Prostate gland (tissue), 2 donors: ENCODE data around the gene PTCHD4.

Experiments
- CTCF ChIP-seq, 4 experiments: fragments of 200-600 bp in 2 of 4; fragments of 450-650 bp in 2 of 4; sonication (generic) in 2 of 4; IDR thresholded peaks; 1 replicate in 3 of 4; 2 replicates in 1 of 4; pipeline ENCODE4 v1.5.1; 2016 to 2019; ENCODE audit warnings: antibody characterized with exemption in 4 of 4, mild to moderate bottlenecking in 2 of 4, moderate library complexity in 2 of 4
- POLR2A ChIP-seq: fragments of 450-650 bp; IDR thresholded peaks from one replicate; pipeline ENCODE4 v1.6.1; 2016; ENCODE audit warnings: antibody characterized with exemption, mild to moderate bottlenecking

DNA sequence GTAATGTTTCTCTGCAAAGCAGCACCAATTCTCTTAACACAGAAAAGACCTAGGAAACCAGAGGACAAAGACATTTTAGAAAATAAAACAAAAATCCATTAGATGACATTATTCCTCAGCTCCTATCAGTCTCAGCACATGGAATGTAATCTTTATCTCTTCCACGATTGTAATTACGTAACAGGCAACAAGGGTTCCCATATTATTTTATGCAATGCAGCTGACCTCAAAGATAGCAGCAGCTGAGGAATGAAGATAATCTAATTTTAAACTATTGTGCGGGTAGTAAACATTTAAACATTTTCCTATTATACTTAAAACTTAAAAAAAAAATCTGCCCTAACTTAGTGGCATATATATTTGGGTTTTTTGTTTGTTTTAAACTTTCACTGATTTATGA is 33.0 kb upstream of the PTCHD4 start:
- TF ChIP-seq CTCF (IDR thresholded peaks at IDR 0.05) (no peak), POLR2A (no peak)
